UCSD-AML1 (cell line): ENCODE data around the gene TYMP.
"Not testable (repeated sequence)": the region's sequence is repeated elsewhere in the genome, so short reads cannot be mapped to it uniquely, and the experiment has no call there.

Experiments used
- DNase-seq: peaks from one replicate; lab custom pipeline; 2025; ENCODE audit not compliant: unreplicated experiment; lab: John Stamatoyannopoulos, UW

TYMP gene

DNA sequence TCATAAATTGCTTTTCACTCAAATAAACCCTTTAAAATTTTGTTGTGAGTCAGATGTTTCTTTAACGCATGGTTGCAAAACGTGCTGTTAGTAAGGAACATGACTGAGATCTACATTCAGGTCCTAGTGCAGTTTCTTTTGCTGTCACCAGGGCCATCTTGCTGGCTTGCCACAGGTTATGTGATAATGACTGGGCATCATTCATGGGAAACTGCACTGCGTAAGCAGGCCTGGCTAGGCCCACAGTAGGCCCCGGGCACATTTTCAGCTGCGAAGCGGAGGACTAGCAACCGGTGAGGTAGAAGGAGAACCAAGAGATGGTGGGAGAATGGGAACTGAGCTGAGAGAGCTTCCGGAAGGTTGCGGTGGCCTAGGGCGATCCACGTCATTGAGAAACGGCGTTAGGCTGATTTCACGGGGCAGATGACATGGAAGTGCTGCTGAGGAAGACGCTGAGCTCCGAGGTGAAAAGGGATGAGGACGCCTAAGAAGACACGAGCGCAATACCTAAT is 12.7 kb upstream of the TYMP start:
- DNase-seq = no peak

DNA sequence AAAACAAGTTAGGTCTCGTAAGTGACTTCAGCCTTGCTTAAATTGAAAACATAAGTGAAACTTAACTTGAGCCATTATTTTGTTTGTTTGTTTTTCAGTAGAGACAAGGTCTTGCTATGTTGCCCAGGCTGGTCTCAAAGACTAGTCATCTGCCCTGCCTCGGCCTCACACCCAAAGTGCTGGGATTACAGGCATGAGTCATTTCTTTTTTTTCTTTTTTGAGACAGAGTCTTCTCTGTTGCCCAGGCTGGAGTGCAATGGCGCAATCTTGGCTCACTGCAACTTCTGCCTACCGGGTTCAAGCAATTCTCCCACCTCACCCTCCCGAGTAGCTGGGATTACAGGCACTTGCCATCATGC is 11.8 kb upstream of the TYMP start:
- not testable (repeated sequence) for DNase-seq

DNA sequence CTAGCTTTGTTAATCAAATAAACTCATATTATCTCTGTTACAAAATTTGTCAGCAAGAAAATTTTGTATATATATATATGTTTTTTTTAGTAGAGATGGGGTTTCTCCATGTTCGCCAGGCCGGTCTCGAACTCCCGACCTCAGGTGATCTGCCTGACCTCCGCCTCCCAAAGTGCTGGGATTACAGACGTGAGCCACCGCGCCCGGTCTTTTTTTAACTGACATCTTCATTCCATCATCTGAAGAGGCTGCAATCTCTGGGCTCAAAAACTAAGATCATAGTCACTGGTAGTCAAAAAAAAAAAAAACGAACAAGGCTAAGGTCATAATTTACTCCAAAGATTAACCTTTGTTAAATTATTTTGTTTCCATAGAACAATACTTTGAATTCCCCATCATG is 10.6 kb upstream of the TYMP start:
- no peak for DNase-seq

DNA sequence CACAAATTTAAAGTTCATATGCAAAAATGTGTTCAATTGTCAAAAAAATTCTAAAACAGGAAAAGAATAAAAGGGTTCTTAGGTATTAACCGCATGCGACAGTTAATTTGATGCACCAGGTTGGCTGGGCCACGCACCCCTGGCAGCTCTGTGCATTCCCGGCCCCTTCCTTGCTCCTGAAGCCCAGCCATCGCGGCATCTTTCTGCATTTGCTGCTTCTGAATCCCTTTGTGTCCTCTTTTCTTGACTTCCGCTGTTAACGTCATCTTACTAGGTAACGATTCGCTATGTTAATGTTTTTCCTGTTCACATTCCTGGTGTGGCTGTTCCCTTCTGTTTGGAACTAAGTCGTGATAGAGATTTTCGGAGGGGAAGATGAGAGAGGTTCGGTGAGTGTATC is 8.0 kb upstream of the TYMP start:
- DNase-seq = no peak

DNA sequence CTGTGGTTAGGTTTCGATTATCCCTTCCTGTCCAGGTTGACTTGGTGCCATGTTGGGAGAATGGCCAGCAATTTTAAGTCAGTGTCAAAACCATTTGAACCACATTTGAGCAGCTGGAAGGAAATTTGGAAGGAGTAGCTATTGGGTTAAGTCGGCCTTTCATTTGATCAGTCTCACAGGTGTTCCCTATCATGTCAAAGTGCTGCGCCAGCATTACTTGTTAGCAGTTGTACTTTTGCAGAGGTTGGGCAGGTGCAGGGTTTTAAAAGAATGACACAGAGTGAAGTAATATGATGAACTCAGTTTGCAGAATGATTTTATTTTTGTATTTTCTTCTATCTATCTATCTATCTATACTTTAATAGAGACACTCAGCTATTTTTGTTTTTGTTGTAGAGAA is 6.4 kb upstream of the TYMP start:
- no peak for DNase-seq

DNA sequence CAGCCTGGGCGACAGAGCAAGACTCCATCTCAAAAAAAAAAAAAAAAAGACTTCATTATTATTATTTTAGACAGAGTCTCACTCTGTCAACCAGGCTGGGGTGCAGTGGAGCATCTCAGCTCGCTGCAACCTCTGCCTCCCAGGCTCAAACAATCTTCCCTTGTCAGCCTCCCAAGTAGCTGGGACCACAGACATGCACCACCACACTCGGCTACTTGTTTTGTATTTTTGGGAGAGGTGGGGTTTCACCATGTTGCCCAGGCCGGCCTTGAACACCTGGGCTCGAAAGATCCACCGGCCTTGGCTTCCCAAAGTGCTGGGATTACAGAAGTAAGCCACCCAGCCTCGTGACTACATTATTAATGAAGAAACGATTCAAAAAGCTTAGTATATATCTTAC is 5.3 kb upstream of the TYMP start:
- no peak for DNase-seq

DNA sequence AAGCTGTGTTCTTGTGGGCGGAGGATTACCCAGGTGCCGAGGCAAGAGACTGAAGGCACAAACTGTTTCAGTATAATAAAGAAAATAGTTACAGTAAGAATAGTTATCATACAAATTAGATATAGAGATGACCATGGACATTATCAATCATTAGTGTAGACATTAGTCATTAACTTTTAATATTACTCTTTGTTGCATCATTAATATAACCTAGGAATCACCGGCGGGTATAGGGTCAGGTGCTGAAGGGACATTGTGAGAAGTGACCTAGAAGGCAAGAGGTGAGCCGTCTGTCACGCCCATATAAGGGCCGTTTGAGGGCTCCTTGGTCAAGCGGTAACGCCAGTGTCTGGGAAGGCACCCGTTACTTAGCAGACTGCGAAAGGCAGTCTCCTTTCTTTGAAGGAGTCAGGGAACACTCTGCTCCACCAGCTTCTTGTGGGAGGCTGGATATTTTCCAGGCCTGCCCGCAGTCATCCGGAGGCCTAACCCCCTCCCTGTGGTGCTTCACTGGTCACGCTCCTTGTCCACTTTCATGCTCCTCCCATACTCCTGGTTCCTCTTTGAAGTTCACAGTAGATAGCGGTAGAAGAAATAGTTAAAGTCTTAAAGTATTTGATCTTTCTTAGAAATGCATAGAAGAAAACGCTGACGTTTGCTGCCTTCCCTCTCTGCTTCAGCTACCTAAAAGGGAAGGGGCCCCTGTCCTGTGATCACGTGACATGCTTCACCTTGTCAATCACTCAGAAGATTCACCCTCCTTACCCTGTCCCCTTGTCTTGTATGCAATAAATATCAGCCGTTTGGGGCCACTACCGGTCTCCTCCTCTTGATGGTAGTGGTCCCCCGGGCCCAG is 4.3 kb upstream of the TYMP start:
- DNase-seq = not testable (repeated sequence)

DNA sequence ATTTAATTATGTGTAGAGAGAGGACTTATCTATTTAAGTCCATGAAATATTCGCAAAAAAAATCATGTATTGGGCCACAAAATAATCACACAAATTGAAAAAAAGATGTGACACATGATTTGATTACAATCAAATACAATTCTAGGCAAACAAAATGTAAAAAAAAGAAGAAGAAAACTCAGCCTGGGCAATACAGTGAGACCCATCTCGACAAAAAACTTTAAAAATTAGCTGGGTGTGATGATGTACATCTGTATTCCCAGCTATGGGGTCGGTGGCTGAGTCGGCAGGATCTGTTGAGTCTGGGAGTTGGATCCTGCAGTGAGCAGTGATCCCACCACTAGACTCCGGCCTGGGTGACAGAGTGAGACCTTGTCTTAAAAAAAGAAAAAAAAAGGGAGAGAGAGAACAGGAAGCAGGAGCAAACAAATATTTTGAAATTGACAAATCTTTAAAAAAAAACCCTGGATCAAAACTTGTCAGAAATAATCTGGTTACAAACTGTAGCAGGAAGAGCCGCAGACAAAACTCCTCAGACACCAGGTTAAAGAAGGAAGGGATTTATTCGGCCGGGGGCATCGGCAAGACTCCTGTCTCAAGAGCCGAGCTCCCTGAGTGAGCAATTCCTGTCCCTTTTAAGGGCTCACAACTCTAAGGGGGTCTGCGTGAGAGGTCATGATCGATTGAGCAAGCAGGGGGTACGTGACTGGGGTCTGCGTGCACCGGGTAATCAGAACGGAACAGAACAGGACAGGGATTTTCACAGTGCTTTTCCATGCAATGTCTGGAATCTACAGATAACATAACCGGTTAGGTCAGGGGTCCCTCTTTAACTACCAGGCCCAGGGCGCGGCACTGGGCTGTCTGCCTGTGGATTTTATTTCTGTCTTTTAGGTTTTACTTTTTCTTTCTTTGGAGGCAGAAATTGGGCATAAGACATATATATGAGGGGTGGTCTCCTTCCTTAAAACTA is 3.3 kb upstream of the TYMP start:
- no peak for DNase-seq

DNA sequence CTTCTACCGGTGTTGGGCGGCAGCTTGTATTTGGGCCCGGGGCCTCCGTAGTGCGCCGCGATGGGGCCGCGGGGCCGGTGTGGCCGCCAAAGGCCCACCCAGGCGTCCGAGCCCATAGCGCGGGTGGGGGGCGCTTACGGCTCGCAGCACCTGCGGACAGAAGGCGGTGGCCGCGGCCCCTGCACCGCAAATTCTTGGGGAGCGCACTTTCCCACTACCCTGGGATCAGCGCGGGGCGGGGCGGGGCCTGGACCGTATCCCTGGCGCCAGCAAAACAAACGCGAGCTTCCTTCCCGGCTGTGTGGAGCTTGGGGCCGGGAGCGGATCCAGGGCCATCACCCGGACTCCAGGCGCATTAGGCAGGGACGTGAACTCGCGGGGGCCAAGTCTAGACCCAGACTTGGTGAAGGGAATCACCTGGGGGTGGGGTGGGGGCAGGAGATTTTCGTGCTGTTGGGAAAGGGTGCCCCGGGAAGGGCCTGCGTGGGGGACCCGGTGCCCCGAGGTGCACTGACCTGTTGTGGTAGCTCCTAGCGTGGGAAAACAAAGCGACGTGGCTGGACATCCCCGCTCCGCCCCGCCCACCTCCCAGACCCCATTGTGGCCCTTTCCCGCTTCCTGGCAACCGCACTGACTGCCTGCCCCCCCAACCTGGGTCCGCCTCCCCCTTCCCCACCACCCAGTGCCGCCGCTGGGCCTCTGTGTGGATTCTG is 2.3 kb upstream of the TYMP start:
- peak; percentile 68 for DNase-seq

DNA sequence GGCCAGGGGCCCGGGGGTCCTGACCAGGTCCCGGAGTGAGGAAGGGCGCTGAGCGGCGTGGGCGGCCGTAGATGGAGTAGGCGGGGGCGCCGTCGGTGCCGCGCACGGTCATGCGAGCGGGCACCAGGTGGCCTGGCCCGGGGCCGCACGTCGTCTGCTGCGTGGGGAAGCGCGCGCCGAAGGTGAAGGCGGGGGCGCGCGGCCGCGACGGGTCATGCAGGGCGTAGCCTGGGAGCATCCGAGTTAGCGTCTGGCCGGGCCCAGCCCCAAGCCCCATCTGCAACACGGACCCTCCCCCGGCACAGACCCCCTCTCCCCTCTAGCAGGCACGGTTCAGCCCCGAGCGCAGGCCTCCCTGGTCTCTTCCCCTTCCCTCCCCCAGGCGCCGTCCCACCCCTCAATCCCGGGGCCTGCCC is 1.7 kb upstream of the TYMP start:
- DNase-seq = peak; percentile 73

DNA sequence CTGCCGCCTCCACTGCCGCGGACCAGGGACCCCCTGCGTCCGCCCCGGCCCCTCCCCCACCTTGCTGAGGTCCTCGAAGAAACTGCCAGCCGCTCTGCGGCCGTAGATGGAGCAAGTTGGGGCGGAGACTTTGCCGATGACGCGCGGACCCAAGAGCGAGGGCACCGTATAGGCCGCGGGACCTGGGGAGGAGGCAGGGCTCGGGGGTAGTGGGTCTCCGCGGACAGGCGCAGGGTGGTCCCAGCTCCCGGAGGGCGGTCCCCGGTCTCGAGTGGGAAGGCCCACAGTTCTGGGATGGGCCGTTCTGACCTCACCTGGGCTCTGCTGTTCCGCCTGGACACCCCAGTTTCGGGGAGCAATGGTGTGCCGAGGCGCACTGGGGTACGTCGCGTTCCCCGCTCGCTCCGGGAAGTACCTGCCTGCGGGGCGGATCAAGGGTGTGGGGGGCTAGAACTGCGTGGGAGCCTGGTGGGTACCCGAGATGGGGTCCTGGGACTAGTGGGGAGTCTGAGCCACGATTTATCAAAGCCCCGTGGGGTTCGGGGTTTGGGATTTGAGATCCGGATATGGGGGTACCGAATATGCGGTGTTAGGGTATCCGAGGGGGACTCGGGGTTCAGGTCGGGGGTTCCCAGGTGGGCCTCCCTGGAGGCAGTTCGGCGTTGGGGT is 1.2 kb upstream of the TYMP start:
- DNase-seq = peak; percentile 88

DNA sequence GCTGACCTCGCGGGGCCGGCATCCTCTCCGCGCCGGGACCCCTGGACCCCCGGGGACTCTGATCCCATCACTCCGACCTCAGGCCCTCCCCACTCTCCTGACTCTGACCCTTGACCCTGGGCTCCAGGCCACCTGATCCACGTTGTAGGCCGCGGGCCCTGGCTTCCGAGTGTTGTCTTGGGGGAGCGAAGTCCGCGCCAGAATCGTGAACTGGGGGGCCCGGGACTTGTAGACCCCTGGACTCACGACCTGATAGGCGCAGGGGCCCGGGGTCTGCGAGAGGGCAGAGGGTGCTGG is 716 bp upstream of the TYMP start:
- DNase-seq = no peak

DNA sequence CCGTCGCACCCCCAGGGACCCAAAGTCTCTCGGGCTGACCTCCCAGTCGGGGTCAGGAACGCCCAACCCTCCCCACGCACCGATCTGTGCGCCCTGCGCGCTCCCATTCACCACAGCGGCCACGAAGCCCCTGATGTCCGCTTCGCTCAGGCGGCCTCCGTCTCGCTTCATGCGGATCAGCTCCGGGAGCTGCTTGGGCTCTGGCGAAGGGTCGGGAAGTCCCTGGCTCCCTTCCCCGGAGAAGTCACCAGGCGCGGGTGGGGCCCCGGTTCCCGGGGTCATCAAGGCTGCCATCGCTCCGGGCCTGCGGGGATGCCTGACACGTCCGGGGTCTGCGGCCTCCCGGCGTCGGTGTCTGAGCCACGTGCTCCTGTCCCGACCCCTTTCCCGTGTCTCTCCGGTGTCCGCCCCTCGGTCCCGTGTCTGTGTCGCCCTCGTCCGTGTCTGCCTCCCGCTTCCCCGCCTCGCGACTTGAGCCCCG is 356 bp downstream of the TYMP start:
- no peak for DNase-seq

DNA sequence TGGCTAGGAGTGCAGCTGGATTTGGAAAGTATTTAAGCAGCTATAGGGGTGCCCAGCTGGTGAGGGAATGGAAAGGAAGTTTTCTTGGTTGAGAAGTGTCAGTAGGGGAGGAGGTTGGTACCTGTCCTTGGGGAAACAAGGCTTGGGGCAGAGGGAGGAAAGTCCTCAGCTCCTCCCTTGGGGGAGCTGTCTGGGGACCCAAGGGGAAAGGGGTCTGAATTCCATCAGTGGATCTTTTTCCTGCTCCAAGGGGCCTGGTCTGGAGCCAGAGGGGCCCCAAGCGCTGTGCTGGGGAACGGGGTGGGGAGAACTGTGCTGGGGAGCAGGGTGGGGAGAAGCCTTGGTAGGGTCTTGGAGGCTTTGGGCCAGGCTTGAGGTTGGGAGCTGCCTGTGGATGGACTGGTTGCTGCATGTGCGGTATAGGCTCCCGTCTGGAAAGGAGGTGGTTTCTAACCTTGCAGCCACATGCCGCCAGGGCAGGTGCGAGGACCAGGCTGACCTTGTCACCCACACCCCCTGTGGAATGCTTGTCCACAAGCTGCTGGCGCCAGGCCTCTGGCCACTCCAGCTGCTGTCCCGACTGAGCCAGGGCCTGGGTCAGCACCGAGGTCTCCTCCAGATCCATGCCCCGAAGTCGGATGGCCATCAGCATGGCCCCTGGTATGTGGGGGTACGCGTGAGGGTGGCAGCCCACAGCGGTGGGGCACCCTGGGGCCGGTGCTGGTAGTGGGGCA is 963 bp downstream of the TYMP start:
- no peak for DNase-seq

DNA sequence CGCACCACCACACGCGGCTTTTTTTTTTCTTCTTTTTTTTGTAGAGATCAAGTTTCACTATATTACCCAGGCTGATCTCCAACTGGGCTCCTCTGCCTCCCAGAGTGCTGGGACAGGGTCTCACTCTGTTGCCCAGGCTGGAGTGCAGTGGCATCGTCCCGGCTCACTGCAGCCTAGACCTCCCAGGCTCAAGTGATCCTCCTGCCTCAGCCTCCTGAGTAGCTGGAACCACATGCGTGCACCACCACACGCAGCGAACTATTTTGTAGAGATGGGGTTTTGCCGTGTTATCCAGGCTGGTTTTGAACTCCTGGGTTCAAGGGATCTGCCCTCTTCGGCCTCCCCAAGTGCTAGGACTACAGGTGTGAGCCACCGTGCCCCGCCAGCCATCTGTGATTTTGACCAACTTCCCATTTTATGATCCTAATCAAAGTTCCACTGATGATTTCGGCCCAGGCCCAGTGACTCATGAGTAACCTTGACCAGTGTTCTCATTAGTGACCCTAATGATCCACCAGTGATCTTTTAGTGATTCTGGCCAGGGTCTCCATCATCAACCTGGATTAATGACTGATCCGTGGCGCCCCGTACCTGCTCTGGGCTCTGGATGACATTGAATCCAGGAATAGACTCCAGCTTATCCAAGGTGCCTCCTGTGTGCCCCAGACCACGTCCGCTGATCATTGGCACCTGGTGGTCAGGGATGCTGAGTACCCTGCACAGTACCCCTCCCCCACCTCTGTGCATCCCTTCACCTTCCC is 1.7 kb downstream of the TYMP start:
- no peak for DNase-seq

DNA sequence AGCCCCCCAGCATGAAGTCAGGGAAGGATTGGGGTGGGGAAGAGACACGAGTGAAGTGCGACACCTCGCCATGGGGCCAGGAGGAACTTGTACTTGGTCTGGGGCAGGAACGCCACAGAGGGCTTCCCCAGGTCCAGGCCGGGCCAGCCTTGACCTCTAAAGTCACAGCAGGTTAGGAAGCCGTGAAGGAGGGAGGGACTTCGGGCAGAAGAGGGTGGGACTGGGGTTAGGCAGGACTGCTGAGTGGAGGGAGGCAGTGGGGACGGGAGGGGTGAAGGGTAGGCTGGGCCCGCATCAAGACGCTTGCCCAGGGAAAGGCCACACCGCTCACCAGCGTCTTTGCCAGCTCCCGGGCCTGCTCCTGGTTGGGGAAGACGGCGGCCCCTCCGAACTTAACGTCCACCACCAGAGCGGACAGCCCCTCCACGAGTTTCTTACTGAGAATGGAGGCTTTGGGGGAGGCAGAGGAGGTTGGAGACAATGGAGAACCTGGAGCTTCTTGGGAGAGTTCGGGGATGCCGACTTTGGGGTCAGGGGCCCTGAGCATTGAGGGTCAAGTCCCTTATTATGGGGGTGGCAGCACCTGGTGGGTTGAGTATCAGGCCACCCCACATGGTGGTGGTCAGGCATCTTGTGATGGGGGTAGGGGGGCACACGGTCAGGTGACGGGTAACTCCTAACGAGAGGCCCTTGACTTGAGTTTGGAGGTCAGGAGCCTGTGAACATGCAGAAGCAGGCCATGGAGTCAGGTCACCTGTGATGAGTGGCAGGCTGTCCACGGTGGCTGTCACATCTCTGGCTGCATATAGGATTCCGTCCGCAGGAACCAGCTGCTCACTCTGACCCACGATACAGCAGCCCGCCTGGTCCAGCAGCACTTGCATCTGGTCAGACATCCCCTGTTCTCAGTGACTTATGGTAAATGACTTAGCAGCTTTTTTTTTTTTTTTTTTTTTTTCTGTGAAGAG is 2.7 kb downstream of the TYMP start:
- peak; percentile 77 for DNase-seq

DNA sequence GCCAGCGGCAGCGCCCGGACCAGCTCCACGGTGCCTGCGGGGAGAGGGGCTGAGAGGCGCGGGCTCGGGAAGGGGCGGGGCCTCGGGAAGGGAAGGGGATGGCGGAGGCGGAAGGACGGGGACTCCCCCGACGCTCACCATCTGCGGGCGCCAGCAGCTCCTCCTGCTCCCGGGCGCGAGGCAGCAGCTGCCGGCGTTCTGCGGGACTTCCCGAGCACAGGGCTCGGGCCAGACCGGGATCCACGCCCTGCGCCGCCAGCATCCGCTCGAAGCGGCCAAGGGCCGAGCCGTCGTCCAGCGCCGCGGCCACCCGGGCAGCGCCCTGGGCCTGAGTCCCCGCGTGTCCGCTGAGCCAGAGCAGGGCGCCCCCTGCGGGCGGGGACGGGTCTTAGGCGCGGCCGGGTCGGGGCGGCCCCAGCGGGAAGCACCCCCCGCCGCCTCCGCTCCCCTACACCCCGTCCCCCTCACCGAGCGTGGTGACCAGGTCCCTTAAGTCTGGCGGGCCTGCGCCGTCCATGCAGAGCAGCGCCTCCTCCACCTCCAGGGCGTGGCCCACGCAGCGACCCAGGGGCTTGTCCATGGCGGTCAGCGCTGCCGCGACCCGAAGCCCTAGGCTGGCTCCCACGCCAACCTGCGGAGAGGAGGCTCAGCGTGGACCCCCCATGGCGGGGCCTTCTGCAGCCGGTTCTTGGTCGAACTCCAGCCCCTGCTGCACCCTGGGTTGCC is 3.5 kb downstream of the TYMP start:
- peak; percentile 90 for DNase-seq

DNA sequence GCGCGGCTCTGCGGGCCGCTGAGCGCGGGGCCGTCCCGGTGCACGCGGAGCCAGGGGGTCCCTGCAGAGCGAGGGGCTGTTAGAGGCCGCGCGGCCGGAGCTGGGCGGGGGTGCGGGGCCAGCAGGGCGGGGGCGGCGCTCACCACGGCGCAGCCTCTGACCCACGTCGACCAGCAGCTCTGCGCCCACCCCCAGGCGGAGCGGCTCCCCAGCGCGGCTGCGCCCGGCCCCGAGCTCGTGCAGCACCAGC is 4.0 kb downstream of the TYMP start:
- DNase-seq = no peak
